GM06990 (cell line): ENCODE results near the gene C1orf198.

Source experiments
- DNase-seq: peaks from one replicate; pipeline ENCODE4 v3.0.0-alpha.2; 2011; ENCODE audit not compliant: insufficient read length; ENCODE audit errors: extremely low read depth
- H3K27me3 ChIP-seq: replicated peaks from 2 replicates; pipeline ENCODE4 v1.6.0; 2011; ENCODE audit warnings: low read length; ENCODE audit not compliant: control insufficient read depth, insufficient read depth
- H3K36me3 ChIP-seq: 2 replicates; pipeline ENCODE4 v1.5.1; 2011; ENCODE audit warnings: low read length; ENCODE audit not compliant: control insufficient read depth, insufficient read depth
- H3K4me3 ChIP-seq: replicated peaks from 2 replicates; pipeline ENCODE4 v1.5.1; 2011; ENCODE audit warnings: low read depth, mild to moderate bottlenecking, control low read depth, low read length
- CTCF ChIP-seq: IDR thresholded peaks from 2 replicates; pipeline ENCODE4 v1.5.1; 2011; ENCODE audit warnings: low read length, control low read depth, mild to moderate bottlenecking, inconsistent platforms; ENCODE audit not compliant: insufficient read depth, poor library complexity, severe bottlenecking

The C1orf198 gene

GRCh38 chr1:230827801-230828200, 40.5 kb downstream of the C1orf198 start:
- DNase-seq = no peak
- Histone ChIP-seq H3K27me3 (no peaks in the 10 kb centered on the region; the same call in none of the 2 replicates), H3K4me3 (no peak overlapping the region), H3K36me3 (no peaks in the 10 kb centered on the region)
- TF ChIP-seq CTCF = no peak

GRCh38 chr1:230827081-230827681, 41.1 kb downstream of the C1orf198 start:
- Histone ChIP-seq H3K4me3 (no peak overlapping the region), H3K36me3 (no peaks in the 10 kb centered on the region), H3K27me3 (no peaks in the 10 kb centered on the region; the same call in none of the 2 replicates)
- no peak for DNase-seq
- TF ChIP-seq CTCF = no peak

- TF ChIP-seq CTCF = no peak
- H3K4me3 ChIP-seq = no peak overlapping the region
- DNase-seq = no peak
- no peaks in the 10 kb centered on the region for H3K36me3 ChIP-seq
- no peaks in the 10 kb centered on the region; the same call in none of the 2 replicates for H3K27me3 ChIP-seq
Observed at GRCh38 chr1:230826166-230826875, 42.0 kb downstream of the C1orf198 start.

GRCh38 chr1:230825761-230826160, 42.6 kb downstream of the C1orf198 start:
- TF ChIP-seq CTCF = no peak
- no peak for DNase-seq
- Histone ChIP-seq H3K4me3 (no peak overlapping the region), H3K27me3 (no peaks in the 10 kb centered on the region; the same call in none of the 2 replicates), H3K36me3 (no peaks in the 10 kb centered on the region)

GRCh38 chr1:230824919-230825721, 43.2 kb downstream of the C1orf198 start:
- H3K36me3 ChIP-seq = no peaks in the 10 kb centered on the region
- TF ChIP-seq CTCF = no peak
- no peak for DNase-seq
- H3K4me3 ChIP-seq = no peak overlapping the region
- H3K27me3 ChIP-seq = no peaks in the 10 kb centered on the region; the same call in none of the 2 replicates
